ENCODE measurements around the gene NCSTN.
"Not testable (repeated sequence)": the region's sequence is repeated elsewhere in the genome, so short reads cannot be mapped to it uniquely, and the experiment has no call there.

NCSTN gene

DNA sequence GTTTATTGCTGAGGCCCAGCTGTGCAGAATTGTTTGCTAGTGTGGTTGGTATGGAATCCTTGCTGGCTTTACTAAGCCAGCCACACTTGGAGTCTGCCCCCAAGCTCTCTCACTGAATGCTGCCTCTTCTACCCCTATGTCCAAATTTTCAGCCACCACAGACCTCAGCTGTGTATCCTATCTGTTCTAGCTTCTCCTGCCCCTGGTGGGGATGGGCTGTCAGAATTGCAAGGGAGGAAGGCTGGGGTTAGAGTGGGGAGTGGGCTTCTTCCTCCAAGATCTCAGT lies 28.1 kb downstream of the NCSTN start:
- no peak for DNase-seq (ENCODE audit: low read depth in 3 of 3)

DNA sequence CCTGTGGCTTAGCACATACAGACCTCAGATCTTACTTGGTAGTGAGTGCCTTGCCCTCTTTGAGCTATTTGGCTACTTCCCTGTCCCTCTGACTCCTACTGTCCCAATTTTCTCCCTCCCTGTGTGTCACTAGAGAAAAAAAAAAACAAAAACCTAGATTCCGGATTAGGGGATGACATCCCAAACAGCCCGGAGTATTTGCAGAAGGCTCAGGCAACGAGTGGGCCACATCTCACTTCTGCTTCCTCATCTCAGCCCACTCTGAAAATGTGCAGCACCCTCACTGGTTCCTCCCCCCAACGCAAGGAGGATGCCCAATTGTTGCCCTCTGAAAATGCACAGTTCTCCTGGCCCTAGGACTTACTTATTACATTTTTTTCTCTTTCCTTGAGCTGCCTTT lies 28.6 kb downstream of the NCSTN start:
- no peak for DNase-seq (ENCODE audit: low read depth in 3 of 3)

DNA sequence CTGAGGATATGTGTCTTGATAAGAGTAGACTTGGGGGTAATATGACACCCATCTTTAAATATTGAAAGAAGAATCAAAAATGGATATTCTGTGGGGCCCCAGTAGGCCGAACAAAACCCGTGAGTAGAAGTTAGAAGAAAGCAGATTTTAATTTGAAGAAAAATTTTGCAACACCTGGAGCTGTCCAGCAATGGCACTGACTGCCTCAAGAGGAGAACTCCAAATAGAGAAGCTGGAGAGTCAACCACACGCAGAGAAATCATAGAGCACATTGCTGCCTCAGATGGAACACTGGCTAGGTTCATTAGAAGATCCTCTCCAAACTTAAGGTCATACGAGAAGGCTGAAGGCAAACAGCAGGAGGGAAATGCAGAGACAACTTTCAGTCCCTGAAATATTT lies 30.5 kb downstream of the NCSTN start:
- DNase-seq (ENCODE audit: low read depth in 3 of 3), result no peak

DNA sequence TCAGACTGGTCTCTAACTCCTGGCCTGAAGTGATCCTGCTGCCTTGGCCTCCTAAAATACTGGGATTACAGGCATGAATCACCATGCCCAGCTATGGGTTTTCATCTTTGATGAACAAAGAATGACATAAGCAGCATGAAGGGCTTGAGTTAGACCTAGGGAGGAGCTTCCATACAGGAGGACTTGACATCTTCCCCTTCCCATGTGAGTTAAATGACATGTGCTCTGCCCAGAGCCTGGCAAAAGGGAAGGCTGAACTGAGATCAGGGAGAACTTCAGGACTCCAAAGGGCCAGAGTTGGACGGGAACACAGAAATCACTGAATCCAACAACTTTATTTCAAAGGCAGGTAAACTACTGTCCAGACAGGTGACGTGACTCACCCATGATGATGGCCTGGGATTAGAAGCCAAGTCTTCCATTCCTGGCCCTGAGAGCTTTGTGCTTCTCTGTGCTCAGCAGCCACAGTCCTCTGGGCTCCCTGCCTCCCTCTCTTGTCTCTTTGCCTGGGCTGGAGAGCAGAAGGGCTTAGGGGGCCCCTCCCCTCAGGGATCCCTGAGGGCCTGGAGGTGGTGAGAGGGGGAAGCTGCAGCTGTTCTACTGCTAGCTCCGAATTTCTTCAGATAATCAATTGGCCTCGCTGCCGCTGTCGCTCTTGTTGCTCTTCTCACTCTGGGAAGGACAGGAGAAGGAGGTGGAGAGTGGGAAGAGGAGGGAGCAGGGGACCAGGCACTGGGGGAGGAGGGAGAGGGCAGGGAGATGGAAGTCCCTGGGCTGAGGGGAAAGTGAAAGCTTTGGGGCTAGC lies 31.3 kb downstream of the NCSTN start:
- no peak for DNase-seq (ENCODE audit: low read depth in 3 of 3)

DNA sequence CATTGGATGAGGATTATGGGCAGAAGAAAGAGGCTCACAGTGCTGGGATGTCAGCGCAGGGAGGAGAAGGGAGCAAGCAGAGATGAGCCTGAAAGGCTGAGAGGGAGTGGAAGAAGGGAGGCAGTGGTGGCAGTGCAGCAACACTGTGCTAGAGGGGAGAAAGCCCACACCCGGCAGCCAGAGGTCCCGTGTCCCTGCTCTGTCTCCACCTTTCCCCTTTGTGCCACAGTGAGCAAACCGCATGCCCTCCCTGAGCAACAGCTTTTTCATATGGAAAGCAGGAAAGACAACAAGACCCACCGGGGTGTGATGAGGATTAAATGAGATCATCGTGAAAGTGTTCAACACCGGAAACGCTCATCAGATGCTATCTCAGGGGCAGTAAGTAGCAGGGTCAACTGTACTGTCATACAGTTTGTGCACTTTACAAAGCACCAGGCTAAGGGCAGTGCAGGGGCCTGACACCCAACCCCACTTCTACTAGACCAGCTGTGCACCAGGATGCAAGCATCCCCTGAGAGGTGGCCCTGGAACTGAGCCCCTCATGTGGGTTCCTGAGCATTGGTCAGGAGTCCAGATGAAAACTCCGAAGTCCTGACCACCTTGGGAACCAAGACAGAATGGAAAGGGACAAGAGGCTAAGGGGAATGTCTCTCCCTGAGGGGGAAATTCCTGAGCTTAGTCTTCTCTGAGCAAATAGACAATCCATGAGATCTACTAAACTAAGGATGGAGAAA lies 32.8 kb downstream of the NCSTN start:
- no peak for DNase-seq (ENCODE audit: low read depth in 3 of 3)

DNA sequence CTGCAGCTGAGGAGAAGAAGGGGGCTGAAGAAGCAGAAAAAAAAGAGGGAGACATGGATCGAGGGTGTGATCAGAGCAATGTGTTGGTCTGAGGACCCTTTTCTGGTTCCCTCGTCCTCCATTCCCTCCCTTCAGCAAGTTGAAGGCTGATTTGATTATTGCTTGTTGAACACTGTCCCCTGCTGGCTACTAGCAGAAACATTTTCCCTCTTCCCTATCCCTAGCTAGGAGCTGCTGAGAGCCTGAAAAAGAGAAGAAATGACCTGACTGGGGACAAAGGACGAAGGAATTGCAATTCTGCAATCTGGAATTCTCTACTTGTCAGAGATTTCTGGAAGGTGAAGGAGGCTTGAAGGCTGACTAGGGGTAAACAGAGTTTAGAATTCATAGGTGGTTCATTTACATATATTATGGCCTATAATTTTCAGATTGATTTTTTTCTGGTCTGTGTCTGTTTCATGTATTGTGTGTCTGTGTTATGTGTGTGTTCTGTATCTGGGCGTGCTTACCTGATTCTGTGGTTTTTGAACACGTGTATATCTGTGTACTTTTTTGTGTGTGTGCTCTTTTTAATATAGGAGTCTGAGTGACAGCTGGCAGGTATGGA lies 33.4 kb downstream of the NCSTN start:
- DNase-seq (ENCODE audit: low read depth in 3 of 3), result no peak

DNA sequence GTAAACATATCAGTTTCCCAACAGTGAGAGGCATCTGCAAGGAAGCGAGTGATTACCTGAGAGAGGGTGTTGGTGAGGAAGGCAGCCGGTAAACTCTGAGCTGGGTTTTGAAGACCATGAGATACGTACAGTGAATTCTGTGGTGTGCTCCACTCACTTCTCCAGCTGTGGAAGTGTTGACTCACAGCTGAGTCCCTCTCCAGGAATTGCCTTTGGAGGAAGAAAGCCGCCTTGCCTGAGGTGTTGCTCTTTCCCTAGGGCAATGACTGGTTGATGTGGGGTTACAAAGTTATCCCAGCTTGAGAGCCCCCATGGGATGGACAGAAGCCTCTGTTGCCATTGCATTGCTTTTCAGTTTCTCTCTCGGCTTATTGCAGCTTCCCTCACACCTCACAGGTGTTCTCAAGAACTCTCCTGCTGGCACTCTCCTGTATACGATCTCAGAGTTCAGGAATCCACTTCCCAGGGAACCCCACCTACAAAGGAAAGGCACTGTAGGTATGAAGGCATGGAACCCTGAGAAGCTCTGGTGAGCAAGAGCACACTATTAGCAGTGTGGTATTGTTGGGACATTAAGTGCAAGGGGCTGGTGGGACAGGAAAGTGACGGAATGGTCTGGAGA lies 34.5 kb downstream of the NCSTN start:
- no peak for DNase-seq (ENCODE audit: low read depth in 3 of 3)

DNA sequence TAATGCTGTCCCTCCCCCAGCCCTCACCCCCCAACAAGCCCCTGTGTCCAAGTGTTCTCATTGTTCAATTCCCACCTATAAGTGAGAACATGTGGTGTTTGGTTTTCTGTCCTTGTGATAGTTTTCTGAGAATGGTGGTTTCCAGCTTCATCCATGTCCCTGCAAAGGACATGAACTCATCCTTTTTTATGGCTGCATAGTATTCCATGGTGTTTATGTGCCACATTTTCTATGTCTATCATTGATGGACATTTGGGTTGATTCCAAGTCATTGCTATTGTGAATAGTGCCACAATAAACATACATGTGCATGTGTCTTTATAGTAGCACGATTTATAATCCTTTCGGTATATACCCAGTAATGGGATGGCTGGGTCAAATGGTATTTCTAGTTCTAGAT lies 41.6 kb downstream of the NCSTN start:
- not testable (repeated sequence) for DNase-seq (ENCODE audit: low read depth in 3 of 3)

DNA sequence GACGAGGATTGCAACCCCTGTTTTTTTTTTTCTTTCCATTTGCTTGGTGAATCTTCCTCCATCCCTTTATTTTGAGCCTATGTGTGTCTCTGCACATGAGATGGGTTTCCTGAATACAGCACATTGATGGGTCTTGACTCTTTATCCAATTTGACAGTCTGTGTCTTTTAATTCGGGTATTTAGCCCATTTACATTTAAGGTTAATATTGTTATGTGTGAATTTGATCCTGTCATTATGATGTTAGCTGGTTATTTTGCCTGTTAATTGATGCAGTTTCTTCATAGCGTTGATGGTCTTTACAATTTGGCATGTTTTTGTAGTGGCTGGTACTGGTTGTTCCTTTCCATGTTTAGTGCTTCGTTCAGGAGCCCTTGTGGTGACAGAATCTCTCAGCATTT lies 45.2 kb downstream of the NCSTN start:
- DNase-seq (ENCODE audit: low read depth in 3 of 3), result not testable (repeated sequence)

DNA sequence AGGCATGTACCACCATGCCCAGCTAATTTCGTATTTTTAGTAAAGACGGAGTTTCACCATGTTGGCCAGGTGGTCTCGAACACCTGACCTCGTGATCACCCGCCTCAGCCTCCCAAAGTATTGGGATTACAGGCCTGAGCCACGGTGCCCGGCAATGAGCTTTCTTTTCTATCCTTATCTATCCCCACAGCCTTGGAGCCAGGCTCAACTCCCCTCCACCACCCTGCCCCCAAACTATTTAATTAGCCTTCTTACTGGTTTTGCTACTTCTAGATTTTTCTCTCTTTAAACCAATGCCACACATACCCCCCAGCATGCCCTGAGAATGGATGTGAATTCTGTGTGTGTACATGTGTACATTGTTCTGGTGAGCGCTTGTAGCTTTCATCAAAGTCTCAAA lies 51.5 kb downstream of the NCSTN start:
- DNase-seq (ENCODE audit: low read depth in 3 of 3), result no peak

DNA sequence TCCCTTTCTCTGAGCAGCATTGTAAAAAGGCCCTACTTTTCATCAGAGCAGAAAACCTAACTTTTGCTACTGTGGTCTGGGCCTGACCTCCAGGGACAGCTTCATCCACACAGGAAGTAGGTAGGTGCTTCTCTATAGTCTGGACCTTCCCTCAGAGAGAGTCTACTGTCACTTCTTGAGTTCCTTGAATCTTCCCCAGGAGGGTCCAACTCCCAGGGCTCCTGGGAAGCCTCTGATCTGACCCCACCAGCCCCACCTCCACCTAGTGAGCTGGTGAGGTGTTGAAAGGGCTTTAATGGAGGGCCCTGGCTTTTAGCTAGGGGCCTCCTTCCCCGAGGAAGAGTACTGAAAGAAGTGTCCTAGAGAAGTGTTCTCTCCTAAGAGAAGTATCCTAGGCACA lies 54.5 kb downstream of the NCSTN start:
- no peak for DNase-seq (ENCODE audit: low read depth in 3 of 3)

DNA sequence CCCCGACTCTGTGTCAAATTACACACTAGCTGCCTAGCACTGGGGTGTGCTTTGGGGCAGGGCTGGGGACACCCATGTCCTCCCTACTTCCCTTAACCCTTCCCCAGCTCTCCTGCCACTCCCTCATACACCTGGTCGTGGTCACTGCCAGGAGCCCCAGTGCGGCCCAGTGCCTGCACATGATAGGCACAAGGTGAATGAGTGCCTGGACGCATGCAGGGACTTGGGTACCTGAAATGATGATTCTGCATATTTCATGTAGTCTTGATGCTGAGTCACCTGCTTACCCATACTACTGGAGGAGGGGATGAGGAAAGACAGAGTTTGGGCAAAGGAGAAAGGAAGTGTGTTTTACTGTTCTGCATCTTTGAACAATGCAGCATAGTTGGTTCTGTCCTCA lies 55.6 kb downstream of the NCSTN start:
- no peak for DNase-seq (ENCODE audit: low read depth in 3 of 3)

DNA sequence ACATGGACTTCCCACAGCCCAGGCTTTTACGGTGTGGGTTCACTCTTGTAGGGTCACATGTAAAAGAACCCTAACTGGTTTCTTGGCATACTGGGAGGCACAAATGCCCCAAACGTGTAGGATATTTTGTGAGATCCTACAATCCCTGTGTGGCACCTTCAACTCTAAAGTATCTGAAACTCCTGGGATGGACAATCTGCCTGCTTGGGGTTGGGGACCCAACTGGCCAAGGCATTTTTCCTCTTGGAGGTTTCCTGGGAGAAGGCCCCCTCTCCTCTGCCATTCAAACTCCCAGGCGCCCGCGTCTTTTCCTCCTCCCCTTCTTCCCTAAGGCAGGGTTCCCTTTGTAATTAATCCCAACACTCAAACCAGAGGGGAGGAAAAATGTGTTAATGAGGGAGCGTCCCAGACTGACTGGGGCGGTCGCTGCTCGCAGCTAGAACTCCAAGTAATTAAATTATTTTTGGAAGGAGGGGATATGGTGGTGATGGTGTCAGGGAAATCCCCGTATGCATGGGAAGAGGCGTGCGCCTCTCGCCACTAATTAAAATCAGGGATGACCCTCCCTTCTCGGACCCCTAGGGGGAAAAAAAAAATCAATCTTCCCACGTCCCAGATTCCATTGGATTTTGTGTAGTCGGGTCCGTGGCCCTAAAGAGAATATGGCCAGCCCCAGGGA lies 56.5 kb downstream of the NCSTN start:
- no peak for DNase-seq (ENCODE audit: low read depth in 3 of 3)

DNA sequence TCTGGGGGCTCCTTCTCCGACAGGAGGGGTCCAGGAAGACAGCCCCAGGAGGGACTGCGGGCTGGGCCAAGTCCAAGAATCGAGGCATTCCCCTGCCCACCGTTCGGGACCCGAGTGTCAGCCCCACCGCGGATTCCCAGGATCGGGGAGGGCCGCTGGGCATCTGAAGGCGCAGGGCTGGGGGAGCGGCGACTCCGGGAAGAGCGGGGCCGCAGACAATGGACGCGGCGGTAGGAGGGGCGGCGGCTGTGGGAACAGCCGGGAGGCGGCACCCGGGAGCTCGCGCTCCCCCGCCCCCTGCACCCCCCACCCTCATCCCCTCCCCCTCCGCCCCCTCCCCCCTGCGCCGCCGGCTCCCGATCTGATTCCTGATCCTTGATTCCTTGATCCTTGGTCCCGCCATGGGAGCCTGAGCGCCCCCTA lies 57.1 kb downstream of the NCSTN start, which contains the start of gene VANGL2:
Gene VANGL2, plus strand, starts transcription at position 342 of the 423 bp plus-strand sequence. CDS start 15,274 bp downstream, outside the sequence.
- no peak for DNase-seq (ENCODE audit: low read depth in 3 of 3)

DNA sequence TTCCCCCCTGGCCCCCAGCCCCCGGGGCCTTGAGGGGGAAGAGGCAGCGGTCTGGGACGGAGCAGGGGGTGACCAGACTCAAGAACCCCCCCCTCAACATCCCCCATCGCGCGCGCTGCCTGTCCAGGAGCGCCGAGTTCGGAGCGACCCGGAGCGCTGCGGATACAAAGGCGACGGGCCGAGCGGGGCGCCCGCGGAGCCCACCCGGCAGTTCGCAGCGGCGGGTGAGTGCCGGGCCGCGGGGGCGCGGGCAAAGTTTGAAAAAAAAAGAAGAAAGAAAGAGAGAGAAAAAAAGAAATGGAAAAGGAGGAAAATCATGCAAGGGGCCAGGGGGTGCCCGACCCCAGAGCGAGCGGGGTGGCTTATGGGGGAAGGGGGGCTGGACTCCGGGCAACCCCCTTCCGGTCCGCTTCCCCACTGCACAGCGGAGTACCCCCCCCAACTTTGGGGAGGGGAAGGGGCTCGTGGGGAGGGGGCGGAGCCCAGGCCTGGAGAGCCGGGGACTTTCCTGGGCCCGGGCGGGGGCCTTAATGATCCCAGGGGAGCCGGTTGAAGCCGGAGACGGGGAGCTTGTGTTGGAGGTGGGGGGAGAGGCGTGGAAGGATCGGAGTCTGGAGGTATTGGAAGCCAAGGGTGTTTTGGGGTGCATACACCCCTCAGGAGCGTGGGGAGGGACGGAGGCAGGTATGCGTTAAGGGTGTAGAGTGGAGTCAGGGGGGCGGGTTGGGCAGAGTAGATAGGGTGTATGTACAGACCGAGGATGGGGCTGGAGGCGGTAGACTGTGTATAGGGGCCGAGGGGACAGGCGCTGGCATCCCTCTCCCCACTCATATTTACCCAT lies 57.7 kb downstream of the NCSTN start:
- DNase-seq (ENCODE audit: low read depth in 3 of 3), result no peak

DNA sequence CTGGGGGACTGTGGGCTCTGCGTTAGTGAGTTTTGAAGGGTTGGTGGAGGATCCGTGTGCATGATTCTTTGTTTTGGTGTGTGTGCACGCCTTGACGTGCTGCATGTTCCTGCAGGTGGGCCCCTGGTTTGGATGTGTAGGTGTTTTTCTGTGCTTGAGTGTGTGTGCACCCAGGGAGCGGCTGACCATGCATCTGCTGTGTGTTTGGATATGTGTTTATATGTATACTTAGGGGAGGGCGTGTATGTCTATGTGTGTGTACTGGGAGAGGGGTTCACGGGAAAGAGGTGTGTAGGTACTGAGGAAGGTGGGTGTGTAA lies 58.3 kb downstream of the NCSTN start:
- DNase-seq (ENCODE audit: low read depth in 3 of 3), result no peak

DNA sequence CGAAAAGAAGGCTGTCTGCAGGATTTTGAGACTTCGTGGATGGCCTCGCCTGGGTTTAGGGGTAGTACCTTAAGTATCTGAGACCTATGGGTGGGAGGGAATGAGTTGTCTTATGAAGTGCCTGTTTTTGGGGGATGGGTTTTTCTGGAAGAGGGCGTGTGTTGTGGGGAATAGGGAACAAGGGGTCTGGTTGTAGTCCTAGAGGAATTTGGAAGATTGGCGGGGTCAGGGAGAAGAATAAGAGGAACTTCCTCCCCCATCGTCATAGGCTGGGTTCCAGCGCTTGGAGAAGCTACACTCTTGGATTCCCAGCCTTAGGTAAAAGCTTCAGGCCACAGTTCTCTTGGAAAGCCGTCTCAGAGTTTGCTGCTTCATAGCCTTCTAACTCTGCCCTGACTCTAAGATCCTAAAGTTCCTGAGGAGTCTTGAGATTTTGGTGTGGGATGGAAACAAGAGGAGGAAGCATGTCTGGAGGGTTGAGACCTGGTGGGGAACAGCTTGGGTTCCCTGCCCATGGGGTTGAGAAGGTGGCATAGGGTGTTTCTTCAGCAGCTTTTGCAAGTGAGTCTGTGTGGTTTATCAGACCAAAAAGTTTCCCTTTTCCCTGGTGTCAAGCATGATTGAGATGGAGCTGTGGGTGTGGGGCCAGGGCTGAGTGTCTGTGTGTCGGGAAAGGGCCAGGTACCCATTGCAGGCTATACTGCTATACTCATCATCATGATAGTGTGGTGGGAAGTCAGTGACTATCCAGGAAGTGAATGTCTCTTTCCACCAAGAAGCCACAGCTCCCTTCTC lies 59.0 kb downstream of the NCSTN start:
- DNase-seq (ENCODE audit: low read depth in 3 of 3), result no peak

DNA sequence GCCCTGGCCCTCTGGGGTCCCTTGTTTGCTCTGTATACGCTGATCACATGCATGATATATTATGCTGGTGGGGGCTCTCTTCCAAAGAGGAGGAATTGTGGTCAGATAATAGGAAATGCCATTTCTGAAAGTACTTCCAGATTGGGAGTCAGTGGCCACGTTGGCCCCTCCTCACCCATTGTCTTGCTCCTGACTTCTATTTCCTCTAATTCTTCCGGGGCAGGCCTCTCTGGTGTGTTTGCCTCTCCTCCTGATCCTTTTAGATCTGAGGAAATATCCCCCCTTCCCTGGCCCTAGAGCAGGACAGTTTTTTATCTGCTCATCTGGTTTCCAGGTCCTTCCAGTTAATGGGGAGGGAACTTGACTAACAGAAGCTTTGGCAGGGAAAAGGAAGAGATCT lies 60.1 kb downstream of the NCSTN start:
- no peak for DNase-seq (ENCODE audit: low read depth in 3 of 3)

DNA sequence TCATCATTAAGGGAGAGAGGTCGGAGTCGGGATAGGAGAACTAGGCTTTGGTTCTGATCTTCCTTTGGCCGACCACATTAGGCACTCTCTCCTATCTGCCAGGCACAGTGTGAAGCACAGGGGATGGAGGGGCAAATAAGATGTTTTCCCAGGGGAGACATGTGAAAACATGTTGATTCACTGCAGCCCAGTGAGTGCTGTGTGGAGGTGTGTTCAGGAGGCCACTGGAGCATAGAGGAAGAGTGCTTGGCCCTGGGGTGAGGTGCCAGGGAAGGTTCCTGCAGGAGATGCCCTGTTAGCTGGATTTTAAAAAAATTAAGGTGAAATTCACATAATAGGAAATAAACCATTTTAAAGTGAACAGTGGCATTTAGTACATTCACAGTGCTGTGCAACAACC lies 60.9 kb downstream of the NCSTN start:
- no peak for DNase-seq (ENCODE audit: low read depth in 3 of 3)

DNA sequence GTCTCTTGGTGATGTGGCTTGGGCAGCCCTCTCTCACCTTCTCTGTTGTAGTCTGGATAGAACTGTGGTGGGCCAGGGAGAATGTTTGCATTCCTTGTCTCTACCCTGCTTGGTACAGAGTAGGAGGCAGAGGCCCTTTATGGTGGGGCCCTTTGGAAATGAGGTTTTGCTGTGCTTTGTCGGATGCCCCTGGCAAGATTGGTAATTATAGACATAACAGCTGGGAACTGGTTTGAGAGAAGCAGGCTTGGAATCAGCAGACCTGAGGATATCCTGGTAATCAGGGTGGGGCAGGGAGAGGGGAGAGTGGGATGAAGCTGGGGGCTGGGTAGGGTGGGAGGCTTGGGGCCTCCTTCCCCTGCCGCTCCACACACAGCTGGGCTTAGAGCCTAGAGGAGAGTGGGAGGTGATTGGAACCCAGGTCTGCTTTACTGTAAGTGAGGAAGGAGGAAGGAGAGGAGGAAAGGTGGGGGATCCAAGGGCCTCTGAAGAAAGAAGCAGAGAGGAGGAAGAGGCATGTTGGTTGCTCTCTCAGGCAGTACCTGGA lies 62.2 kb downstream of the NCSTN start:
- DNase-seq (ENCODE audit: low read depth in 3 of 3), result no peak
